Transverse colon (tissue), 3 donors: ENCODE data around the gene JPH3.

Source experiments
- CTCF ChIP-seq, 5 experiments: fragments of 200-600 bp in 3 of 5; fragments of 450-650 bp in 2 of 5; sonication (generic) in 3 of 5; IDR thresholded peaks; 1 replicate in 2 of 5; 2 replicates in 3 of 5; pipeline ENCODE4 v1.5.1; 2016 to 2017; ENCODE audit warnings: antibody characterized with exemption in 5 of 5, inconsistent platforms in 3 of 5, mild to moderate bottlenecking in 2 of 5, moderate library complexity in 1 of 5
- POLR2A ChIP-seq: fragments of 450-650 bp; IDR thresholded peaks from one replicate; pipeline ENCODE4 v1.6.1; 2016; ENCODE audit warnings: antibody characterized with exemption, mild to moderate bottlenecking, moderate library complexity

- no peak for TF ChIP-seq POLR2A
- TF ChIP-seq CTCF (IDR thresholded peaks at IDR 0.05) = no peak
Observed at GRCh38 chr16:87561200-87562105, 40.9 kb upstream of the JPH3 start.
